GM18507 (cell line): ENCODE data around the gene LIPC.
"Not testable (repeated sequence)": the region's sequence is repeated elsewhere in the genome, so short reads cannot be mapped to it uniquely, and the experiment has no call there.

ENCODE experiments used
- DNase-seq: peaks from one replicate; pipeline ENCODE4 v3.0.0; 2011; ENCODE audit warnings: low read depth; ENCODE audit not compliant: insufficient read length; ENCODE audit errors: extremely low spot score
- FAIRE-seq: peaks from 2 replicates; lab custom pipeline; 2011; peaks lifted over from hg19 to GRCh38; lab: Jason Lieb, UNC

Gene LIPC

DNA sequence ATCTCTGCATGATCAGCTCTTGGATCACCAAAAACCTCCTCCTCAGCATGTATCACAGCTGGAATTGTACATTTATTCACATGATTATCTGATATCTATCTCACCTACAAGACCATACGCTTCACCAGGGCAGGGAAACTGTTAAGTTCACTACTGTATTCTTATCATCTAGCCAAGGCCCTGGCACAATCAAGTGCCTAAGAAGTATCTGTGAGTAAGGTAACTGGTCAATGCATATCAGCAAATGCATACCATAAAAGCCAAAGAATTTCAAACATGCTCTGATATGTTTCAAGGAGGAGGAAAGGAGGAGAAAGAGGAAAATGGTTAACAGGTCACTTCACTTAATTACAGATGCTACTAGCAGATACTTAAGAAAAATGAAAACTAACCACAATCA is 158.4 kb downstream of the LIPC start:
- no peak for DNase-seq
- no peak for FAIRE-seq

DNA sequence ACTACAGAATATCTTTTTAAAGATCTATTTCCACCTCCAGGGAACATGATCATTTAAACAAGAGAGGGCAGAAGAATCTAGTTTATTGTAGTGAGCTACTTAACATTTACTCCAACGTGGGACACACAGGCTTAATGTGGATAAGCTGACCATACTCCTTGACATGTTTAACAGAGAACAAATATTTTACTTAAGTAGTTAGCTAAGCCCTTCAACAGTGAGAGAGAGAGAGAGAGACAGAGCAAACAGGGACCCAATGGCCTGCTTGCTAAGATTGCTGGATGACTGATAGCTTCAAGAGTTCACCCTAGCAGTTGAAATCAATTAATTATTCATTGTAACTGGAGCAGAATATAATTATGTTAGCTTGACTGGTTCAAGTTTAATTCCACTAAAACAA is 159.1 kb downstream of the LIPC start:
- peak; percentile 15 for FAIRE-seq
- no peak for DNase-seq

DNA sequence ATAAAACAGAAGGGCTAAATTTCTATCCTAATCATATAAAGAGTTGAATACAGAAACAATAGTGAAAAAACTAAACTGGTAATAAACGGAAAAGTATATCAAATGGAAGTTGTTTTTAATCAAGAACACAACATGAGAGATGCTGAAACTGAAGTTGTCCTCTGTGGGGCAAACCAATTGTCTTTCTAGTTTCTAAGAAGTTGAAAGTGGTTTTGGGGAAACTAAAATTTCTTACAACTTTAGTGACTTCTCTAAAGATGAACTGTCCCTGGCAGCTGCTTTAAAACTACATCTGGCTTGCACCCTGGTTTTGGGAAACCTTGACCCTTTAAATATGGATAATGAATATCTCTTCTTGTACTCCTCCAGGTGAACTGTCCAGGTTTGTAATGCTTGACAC is 162.1 kb downstream of the LIPC start:
- FAIRE-seq, result peak; percentile 12

DNA sequence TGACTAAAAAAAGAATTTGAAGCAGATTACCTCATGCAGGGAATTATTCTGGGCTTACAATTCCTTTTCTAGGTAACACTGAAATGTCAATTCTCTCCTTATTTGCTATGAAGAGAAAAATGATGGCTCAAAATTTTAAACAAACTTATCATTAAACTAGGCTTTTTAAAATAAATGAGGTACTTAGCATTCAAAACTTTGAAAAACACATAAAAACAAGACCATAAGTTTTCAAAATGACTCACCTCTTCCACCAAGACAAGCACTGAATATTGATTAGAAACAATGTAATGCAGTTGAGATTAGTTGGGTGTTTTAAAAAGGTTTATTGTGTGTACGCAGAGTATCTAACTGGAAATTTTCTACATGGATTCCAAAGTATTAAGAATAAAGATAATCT is 163.1 kb downstream of the LIPC start:
- FAIRE-seq (peak; percentile 31), DNase-seq (no peak)

More for the DNA sequence above, 162.1 kb downstream of the LIPC start:
- no peak for DNase-seq

DNA sequence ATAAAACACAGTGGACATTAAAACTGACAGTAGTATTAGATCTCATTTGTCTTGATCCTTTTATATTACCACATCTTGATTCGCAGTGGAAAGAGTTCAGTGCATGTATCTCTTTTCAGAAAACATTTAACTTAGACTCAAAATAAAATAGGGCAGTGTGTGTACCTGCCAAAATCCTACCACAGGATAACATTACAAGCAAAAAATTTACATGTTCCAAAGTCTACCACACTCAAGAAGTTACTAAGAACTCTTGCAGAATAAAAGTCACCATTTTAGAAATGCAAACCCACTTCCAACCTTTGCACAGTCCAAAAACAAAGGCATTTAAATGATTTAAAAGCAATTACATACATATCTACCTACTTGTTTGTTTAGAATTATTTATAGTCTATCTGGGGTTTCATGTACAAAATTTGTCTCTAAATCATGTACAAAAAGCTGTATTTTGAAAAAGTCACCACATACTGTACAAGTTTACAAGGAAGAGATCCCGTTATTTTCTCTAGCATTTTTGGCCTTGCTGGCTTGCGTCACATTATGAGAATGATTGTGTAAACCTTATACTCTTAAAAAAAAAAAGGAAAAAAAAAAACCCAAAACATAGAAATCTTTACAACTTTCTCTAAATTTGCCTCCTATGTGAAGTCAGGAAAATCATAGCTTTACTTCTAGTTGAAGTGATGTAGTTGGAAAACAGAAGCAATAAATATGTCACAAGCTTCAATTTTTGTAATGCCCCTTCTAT is 163.9 kb downstream of the LIPC start:
- DNase-seq (no peak), FAIRE-seq (no peak)

DNA sequence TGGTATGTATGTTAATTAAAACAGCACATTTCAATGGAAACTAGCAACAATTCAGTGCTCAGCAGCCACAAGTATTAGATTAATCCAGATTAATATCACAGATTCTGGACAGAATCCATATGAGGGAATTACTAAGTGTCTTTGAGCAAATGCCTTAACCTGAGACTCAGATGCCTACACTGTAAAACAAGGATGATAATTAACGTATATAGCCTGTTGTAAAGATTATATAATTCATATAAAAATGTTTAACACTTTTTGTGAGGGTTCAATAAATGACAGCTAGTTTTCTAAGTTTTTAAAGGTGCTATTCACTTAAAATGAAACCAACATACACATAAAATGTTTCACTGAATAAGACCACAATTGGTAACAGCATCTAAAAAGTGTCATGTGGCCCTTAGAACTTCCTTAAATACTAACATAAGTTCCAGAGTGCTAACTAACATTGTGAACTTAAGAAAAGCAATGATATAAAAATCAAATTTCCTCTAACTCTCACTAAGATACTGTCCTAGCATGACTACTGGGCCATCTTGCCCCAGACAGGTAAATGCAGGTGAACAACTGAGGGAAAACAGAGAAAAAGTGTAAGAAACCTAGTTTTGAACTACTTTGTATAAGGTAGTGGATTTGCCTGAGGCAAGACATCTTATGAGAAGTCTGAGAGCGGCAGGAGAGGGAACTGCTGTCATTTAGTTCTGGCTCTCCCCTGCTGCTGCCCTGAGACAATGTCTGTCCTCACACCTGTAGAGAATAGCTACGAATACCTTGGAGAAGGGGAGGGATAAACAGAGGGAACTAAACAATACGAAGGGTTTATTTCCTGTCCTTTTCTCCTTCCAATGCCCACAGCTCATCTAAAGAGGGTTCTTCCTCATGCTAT is 166.4 kb downstream of the LIPC start:
- DNase-seq, result no peak
- FAIRE-seq, result peak; percentile 21

DNA sequence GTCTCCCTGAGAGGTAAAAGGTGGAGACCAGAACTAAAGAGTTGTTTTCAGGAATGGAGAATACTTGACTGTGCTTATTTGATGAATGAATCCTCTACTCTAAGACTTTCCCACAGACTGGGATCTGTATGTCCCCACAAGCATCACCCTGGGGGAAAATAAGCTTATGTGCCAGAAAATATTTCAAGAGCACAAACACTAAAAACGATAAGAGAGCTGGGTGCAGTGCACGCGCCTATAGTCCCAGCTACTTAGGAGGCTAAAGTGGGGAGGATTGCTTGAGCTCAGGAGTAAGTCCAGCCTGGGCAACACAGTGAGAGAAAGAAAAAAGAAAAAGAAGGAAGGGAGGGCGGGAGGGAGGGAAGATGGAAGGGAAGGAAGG is 167.0 kb downstream of the LIPC start:
- DNase-seq (no peak), FAIRE-seq (no peak)

DNA sequence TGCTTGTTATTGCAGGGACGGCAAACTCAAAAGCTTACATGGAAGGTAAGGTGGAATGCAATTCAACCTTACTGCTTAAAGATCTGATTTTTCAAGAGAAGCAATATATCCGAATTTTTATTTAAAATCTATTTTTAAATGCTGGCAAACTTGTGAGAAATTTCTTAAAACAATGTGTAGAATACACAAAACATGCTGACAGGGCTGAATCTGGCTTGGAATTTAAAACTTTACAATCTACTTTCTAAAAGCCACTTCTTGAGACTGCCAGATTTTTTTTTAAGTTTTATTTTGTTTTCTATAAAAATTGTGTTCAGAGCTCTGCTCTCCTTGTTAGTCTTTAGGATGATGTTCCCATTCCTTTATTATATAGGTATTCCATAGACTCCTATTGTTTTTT is 171.0 kb downstream of the LIPC start:
- DNase-seq, result no peak
- FAIRE-seq, result no peak

DNA sequence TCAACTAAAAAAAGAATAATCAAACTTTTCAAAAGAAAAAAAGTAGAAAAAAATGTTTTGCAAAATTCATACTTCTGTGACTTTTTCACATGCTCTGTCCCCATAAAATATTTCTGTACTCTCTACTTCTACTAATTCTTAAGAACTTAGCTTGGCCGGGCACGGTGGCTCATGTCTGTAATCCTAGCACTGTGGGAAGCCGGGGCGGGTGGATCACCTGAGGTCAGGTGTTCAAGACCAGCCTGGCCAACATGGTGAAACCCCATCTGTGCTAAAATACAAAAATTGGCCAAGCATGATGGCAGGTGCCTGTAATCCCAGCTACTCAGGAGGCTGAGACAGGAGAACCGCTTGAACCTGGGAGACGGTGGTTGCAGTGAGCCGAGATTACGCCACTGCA is 172.1 kb downstream of the LIPC start:
- FAIRE-seq, DNase-seq: not testable (repeated sequence)

DNA sequence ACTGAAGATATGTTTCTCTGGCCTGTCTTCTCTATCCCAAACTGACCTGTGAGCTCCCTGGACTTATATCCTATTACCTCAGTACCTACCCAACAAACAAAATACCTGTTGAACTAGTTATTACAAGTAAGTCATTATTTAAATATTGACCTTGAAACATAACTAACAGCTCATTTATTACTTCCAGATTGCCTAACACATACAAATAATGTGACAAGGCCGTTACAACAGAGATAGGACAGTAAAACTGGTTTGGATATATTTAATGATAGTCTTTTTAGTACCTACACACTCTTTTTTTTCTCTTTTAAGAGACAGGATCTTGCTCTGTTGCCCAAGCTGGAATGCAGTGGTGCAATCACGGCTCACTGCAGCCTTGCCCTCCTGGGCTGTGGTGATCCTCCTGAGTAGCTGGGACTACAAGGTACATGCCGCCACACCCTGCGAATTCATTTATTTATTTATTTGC is 172.7 kb downstream of the LIPC start:
- no peak for FAIRE-seq
- no peak for DNase-seq

DNA sequence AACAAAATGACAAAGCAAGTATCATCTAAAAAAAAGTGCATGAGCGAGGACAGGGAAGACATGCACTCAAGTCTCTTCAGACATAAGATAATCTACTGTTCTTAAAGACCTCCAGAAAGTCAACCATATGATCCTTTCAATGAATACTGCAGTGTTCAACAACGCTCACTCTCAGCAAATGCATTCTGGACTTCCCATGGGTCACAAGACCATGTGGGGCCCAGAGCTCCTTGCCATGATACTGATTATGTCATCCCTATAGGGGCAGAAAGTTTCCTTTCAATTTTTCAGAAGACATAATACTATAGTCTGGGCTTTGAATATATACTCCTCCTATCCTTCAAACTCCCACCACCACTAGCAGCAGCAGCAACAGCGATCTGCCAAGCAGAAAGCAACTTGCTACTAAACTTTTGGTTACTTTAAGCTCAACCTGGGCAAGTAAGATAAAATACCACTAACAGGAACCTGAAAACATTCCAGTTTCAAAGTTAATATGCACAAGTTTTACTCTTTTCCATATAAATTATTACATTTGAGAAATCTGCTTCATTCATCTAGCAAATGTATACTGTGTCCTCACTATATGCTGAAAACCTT is 174.2 kb downstream of the LIPC start:
- FAIRE-seq (no peak), DNase-seq (no peak)

DNA sequence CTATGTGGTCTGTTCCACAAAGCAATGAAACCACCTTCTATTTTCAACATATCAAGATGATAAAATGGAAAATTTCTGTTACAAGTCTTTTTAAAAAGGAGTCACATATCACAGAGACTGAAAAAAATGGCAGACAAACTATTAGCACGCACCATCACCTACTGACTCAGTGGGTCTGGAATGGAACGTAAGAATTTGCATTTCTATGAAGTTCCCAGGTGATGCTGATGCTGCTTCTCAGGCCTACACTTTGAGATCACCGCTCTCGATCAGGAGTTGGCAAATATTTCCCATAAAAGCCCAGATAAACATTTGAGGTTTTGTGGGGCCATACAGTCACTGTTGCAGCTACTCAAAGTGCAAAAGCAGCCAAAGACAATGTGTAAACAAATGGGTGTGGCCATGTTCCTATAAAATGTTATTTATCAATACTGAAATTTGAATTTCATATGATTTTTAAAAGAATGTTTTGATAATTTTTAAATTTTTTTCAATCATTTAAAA is 174.8 kb downstream of the LIPC start:
- DNase-seq (no peak), FAIRE-seq (no peak)

DNA sequence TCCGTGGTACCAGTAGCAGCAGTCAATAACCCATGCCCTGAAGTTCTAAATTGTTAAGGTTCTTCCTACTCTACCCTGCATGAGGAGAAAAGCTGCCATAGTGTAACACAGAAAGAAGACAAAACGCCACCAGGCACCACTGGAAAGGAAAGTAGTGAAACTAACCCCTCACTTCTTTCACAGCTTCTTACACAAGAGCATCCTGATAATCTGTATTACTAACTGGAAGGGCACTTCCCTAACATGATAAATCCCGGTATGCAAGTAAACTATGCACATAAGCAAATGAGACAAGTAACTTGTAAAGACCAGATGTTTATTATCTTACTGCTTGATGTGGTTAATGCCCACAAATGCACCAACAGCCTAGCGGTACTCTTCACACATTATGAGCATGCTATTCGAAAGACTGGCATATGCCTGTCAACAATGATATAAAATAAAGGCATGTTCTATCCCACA is 176.4 kb downstream of the LIPC start:
- FAIRE-seq, result no peak

DNA sequence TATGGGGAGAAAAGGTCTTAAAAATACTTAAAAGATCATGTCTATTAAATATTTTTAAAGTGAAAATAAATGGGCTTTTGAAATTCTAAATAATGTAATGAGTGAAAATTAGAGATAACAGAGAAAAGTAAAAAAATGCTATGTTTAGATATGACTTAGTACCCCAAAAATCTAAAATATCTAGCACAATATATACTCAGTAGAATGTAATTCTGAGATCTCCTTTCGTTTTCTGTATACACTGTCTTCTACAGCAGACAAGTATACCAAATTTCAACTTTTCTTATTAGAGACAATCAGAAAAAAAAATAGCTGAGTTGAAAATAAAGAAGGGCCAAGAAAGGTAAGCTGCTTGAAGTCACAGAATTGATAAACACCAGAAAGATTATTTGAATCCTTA is 176.9 kb downstream of the LIPC start:
- FAIRE-seq (no peak), DNase-seq (no peak)

More for the DNA sequence above, 176.4 kb downstream of the LIPC start:
- no peak for DNase-seq

DNA sequence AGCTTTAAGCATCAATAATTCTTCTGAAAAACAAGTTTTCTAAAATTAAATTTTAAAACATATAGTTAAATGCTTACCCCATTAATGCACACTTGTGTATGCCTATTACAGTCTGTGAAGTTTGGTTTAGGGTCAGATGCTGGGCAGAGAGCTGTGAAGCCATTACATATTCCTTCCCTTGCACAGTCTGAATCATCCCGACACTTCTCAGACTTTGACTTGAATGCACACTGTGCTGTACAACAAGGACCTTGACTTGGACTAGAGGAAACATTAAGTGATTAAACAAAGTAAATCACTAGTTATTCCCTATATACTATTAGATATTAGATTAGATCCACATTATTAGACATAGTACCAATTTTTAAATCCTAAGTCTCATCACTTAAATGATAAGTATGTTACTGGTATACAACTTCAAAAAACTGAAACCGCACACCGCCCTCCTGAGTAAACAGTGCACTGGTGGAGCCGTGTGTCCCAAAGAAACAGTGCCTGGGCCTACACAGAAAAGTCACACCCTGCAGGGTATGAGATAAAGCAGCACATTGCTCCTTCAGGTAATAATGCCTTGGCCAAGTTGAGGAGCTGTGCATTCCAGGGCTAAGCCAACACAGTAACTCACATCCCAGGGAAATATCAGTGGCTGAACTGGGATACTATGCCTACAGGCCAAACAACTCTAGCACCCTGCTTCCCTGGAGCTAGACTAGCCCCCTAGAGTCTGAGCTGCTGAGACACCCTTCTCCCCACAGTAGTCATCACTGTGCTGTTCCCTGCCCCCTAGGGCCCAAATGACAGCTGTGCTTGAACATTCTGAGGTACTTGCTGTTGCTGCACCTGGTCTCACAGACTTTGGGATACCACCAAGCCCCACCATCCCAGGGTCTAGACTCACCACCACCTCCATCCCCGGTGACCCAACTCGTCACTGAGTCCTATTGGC is 180.2 kb downstream of the LIPC start:
- DNase-seq (no peak), FAIRE-seq (no peak)

DNA sequence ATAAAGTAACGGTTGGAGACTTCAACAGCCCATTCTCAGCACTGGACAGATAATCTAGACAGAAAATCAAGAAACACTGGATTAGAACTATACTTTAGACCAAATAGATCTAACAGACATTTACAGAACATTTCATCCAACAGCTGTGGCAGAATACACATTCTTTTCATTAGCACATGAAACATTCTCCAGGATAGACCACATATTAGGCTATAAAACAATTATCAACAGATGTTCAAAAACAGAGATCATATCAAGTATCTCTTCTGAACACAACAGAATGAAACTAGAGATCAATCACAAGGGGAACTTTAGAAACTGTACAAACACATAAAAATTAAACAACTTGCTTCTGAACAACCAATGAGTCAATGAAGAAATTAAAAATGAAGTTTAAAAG is 184.4 kb downstream of the LIPC start:
- FAIRE-seq, result no peak
- no peak for DNase-seq
